Measurements from ENCODE around the gene ARHGAP32.

The ARHGAP32 gene

GRCh38 chr11:129048911-129049310 is 143.2 kb downstream of the ARHGAP32 start:
- no peaks in the 10 kb centered on the region for H3K79me2 ChIP-seq (ENCODE audit: insufficient read depth, low read depth)
- H3K27me3 ChIP-seq (ENCODE audit: insufficient read depth, low read depth) = no peaks in the 10 kb centered on the region
- H3K9ac ChIP-seq = no peak overlapping the region
- no peak for TF ChIP-seq CTCF (conservative IDR thresholded peaks at IDR 0.05; ENCODE audit: low read depth, low read length)
- H4K20me1 ChIP-seq (ENCODE audit: insufficient read depth) = no peaks in the 10 kb centered on the region
- no peaks in the 10 kb centered on the region for H3K4me1 ChIP-seq (ENCODE audit: low read depth, poor library complexity, severe bottlenecking)
- H3K4me2 ChIP-seq = no peak overlapping the region
- H2AFZ ChIP-seq (ENCODE audit: low read depth) = no peak overlapping the region
- no peak overlapping the region for H3K27ac ChIP-seq
- no peak overlapping the region for H3K4me3 ChIP-seq (IDR thresholded peaks at IDR 0.05; ENCODE audit: insufficient read depth, low read depth, low read length)
- no peaks in the 10 kb centered on the region for H3K36me3 ChIP-seq (ENCODE audit: insufficient read depth)

- H4K20me1 ChIP-seq (ENCODE audit: insufficient read depth) = no peaks in the 10 kb centered on the region
- no peak overlapping the region for H3K4me2 ChIP-seq
- no peak overlapping the region for H3K4me3 ChIP-seq (IDR thresholded peaks at IDR 0.05; ENCODE audit: insufficient read depth, low read depth, low read length)
- no peak overlapping the region for H3K9ac ChIP-seq
- no peak for TF ChIP-seq CTCF (conservative IDR thresholded peaks at IDR 0.05; ENCODE audit: low read depth, low read length)
- no peaks in the 10 kb centered on the region for H3K27me3 ChIP-seq (ENCODE audit: insufficient read depth, low read depth)
- no peak overlapping the region for H3K27ac ChIP-seq
- H2AFZ ChIP-seq (ENCODE audit: low read depth) = no peak overlapping the region
- no peaks in the 10 kb centered on the region for H3K4me1 ChIP-seq (ENCODE audit: low read depth, poor library complexity, severe bottlenecking)
- H3K79me2 ChIP-seq (ENCODE audit: insufficient read depth, low read depth) = no peaks in the 10 kb centered on the region
- H3K36me3 ChIP-seq (ENCODE audit: insufficient read depth) = no peaks in the 10 kb centered on the region
Measured at GRCh38 chr11:129045150-129045549, 147.0 kb downstream of the ARHGAP32 start.

- H4K20me1 ChIP-seq (ENCODE audit: insufficient read depth) = no peaks in the 10 kb centered on the region
- no peak overlapping the region for H3K4me3 ChIP-seq (IDR thresholded peaks at IDR 0.05; ENCODE audit: insufficient read depth, low read depth, low read length)
- H2AFZ ChIP-seq (ENCODE audit: low read depth) = no peak overlapping the region
- no peaks in the 10 kb centered on the region for H3K79me2 ChIP-seq (ENCODE audit: insufficient read depth, low read depth)
- no peaks in the 10 kb centered on the region for H3K36me3 ChIP-seq (ENCODE audit: insufficient read depth)
- H3K9ac ChIP-seq = no peak overlapping the region
- H3K27ac ChIP-seq = no peak overlapping the region
- no peaks in the 10 kb centered on the region for H3K27me3 ChIP-seq (ENCODE audit: insufficient read depth, low read depth)
- TF ChIP-seq CTCF (conservative IDR thresholded peaks at IDR 0.05; ENCODE audit: low read depth, low read length) = no peak
- no peaks in the 10 kb centered on the region for H3K4me1 ChIP-seq (ENCODE audit: low read depth, poor library complexity, severe bottlenecking)
- no peak overlapping the region for H3K4me2 ChIP-seq
Measured at GRCh38 chr11:129042503-129042902, 149.6 kb downstream of the ARHGAP32 start.

GRCh38 chr11:129041611-129042018 is 150.5 kb downstream of the ARHGAP32 start:
- no peaks in the 10 kb centered on the region for H3K79me2 ChIP-seq (ENCODE audit: insufficient read depth, low read depth)
- no peak overlapping the region for H3K4me3 ChIP-seq (IDR thresholded peaks at IDR 0.05; ENCODE audit: insufficient read depth, low read depth, low read length)
- no peak overlapping the region for H2AFZ ChIP-seq (ENCODE audit: low read depth)
- no peaks in the 10 kb centered on the region for H3K4me1 ChIP-seq (ENCODE audit: low read depth, poor library complexity, severe bottlenecking)
- no peaks in the 10 kb centered on the region for H4K20me1 ChIP-seq (ENCODE audit: insufficient read depth)
- no peak overlapping the region for H3K9ac ChIP-seq
- no peak overlapping the region for H3K27ac ChIP-seq
- no peak for TF ChIP-seq CTCF (conservative IDR thresholded peaks at IDR 0.05; ENCODE audit: low read depth, low read length)
- no peaks in the 10 kb centered on the region for H3K27me3 ChIP-seq (ENCODE audit: insufficient read depth, low read depth)
- H3K4me2 ChIP-seq = no peak overlapping the region
- no peaks in the 10 kb centered on the region for H3K36me3 ChIP-seq (ENCODE audit: insufficient read depth)

Data from KMS-11 (cell line).